ENCODE data around the gene RERGL. TPM values are rescaled to one million over a fixed set of nuclear protein-coding genes. Genes with fewer than 3 reads are reported as not detected.
"Not testable (repeated sequence)": the region's sequence is repeated elsewhere in the genome, so short reads cannot be mapped to it uniquely, and the experiment has no call there.

The RERGL gene
- polyA plus RNA-seq, 3 donors, result 9.1 to 11.2 (median 10.0) TPM

GRCh38 chr12:18040060-18040742, 49.8 kb downstream of the RERGL start:
- not testable (repeated sequence) for DNase-seq (ENCODE audit: low read depth in 3 of 3, low spot score in 2 of 3)

Other genes with a start within 250 kb of the RERGL start
- gene PIK3C2G, start 171.3 kb upstream of the RERGL start, polyA plus RNA-seq (ENCODE audit: insufficient read length in 3 of 3), result 1 to 10 TPM; 4.2 to 5.1 (median 4.8) TPM